ENCODE data around the gene YWHAQ.
"Not testable (repeated sequence)": the region's sequence is repeated elsewhere in the genome, so short reads cannot be mapped to it uniquely, and the experiment has no call there.

YWHAQ gene

DNA sequence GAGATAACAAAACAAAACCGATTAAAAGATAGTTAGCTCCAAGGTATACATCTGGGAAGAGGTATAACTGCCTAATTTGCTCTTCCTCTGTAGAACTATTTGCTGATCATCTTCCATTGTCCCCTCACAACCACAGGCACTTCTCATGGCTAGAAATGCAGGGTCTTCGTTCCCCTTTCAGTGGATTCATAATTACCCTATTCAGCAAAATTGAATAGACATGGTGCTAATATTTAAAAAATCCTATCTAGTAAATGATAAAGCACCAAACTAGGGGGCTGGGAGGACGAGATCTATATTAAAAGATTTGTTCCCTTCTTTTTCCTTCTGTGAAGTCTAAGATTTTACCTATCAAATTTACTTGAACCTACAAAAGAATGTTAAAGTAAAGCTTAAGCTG is 44.3 kb downstream of the YWHAQ start:
- no peak for DNase-seq

GRCh38 chr2:9585486-9585885 is 45.3 kb downstream of the YWHAQ start:
- DNase-seq = no peak

GRCh38 chr2:9584902-9585301 is 45.9 kb downstream of the YWHAQ start:
- DNase-seq = not testable (repeated sequence)

- DNase-seq = no peak
Observed at GRCh38 chr2:9582624-9583023, 48.2 kb downstream of the YWHAQ start.

DNA sequence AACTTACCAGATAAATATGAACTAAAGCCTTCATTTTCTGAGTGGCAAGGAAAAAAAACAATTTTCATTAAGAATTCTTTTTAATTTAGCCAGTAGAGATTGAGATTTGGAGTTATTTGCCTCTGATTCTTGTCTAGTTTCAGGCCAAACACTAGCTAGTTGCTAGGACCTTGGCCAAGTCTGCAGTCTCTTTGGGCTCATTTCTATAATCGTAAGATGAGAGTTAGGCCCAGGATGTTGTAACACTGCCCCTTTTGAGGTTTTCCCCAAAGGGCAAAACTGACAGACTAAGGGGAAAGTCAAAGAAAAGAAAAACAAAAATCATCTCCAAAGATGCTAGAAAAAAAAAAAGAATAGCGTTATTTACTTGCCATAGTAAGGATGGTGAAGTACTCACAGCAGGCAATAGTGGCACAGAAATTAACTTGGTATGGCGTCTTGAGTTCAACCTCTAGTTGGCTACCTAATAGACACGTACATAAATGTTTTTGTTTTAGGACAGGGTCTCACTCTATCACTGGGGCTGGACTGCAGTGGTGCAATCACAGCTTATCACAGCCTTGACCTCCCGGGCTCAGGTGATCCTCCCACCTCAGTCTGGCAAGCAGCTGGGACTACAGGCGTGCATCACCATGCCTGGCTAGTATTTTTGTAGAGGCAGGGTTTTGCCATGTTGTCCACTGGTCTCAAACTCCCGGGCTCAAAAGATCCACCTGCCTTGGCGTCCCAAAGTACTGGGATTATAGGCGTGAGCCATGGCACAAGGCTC is 52.1 kb downstream of the YWHAQ start:
- no peak for DNase-seq

DNA sequence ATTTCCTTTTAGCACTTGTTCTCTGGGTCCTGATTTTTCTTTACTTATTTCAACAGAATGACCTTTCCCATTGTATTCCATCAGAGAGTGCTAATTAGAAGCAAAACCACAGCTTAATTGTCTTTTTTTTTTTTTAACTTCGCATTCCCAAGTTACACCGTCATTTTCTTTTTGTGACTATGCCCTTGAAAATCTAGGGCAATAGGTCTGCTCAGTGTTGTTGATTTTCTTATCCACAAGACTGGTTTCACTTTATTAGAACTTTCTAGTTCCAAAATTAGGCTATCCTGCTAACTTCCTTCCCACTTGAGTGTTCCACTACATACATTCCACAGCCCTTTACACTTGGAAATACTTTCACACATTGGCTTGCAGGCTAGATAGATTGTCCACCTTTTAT is 56.5 kb downstream of the YWHAQ start:
- DNase-seq = no peak

DNA sequence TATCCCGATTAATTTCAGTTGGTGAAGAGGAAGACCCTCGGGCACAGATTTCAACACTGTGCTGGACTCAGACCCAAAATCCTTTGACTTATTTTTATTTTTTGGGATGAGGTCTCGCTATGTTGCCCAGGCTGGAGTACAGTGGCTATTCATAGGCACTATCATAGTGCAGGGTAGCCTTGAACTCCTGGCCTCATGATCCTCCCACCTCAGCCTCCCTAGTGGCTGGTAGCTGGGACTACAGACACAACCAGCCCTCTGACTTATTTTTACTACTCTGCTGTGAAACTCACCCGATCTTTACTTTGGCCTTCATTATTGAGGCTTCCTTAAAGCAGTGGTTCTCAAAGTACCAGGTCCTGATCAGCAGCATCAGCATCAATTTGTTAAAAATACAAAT is 57.0 kb downstream of the YWHAQ start:
- DNase-seq = no peak

DNA sequence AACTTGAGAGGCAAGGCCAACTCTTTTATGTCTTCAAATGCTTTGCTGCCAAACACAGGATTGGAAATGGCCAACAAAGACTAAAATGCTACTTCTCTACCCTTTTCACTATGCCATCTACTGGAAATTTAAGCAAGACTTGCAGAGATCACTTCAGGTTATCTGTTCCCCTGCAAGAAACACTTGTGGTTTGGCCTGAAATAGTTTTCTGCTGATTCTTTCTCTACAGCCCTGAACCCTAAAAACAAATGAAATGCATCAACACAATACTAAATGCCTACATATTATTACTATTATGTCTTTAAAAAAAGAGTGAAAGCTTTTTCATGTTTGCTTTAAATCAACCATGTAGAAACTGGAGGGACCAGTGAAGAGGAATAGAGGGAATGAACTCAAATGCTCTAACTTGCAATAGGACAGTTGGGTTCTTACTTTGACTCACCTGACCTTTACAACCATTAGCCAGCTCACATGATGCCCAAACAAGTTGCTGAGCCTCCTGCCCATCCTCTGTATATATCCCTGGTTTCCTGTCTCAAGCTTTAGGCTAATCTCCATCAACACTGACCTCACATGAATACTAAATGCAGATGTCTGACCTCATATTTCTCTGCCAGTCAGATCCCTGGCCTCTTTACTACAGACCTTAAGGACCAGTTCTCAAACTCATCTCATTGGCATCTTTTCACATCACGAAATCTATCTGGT is 57.6 kb downstream of the YWHAQ start:
- DNase-seq = no peak

GRCh38 chr2:9570182-9571060 is 60.4 kb downstream of the YWHAQ start:
- no peak for DNase-seq

- no peak for DNase-seq
Observed at GRCh38 chr2:9565436-9566153, 65.2 kb downstream of the YWHAQ start.

DNA sequence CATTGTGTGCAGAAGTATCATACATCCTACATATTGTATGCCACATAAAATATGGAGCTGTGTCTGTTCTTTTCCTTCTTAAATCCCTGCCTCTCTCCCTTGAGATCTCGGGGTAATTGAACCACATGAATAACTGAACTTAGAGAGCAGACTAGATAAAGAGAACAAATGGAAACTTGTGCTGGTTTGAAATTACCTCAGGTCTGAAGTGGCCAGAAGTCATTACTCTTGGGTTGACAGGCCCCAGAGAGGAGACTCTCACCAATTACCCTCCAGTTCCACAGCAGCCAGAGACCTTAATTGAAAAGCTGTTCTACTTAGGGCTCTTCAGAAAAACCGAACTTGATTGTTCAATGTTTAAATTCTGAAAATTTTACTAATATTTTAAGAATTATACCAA is 70.2 kb downstream of the YWHAQ start:
- no peak for DNase-seq

DNA sequence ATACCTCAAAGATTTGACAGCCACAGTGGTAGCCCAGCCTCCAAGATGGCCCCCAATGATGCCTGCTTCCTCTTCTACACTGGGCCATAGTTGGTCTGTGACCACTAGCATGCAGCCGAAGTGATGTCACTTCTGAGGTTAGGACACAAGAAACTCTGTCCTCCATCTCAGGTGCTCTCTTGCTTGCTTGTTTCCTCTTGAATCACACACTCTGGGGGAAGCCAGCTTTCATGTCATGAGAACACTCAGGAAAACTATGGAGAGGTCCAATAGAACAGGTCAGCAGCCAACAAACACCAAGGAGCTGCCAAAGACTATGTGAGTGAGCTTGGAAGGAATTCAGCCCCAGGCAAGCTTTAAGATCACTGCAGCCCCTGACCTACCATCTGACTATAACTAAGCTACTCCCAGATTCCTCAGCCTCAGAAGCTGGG is 71.8 kb downstream of the YWHAQ start:
- no peak for DNase-seq

- no peak for DNase-seq
Observed at GRCh38 chr2:9556121-9556743, 74.6 kb downstream of the YWHAQ start.

DNA sequence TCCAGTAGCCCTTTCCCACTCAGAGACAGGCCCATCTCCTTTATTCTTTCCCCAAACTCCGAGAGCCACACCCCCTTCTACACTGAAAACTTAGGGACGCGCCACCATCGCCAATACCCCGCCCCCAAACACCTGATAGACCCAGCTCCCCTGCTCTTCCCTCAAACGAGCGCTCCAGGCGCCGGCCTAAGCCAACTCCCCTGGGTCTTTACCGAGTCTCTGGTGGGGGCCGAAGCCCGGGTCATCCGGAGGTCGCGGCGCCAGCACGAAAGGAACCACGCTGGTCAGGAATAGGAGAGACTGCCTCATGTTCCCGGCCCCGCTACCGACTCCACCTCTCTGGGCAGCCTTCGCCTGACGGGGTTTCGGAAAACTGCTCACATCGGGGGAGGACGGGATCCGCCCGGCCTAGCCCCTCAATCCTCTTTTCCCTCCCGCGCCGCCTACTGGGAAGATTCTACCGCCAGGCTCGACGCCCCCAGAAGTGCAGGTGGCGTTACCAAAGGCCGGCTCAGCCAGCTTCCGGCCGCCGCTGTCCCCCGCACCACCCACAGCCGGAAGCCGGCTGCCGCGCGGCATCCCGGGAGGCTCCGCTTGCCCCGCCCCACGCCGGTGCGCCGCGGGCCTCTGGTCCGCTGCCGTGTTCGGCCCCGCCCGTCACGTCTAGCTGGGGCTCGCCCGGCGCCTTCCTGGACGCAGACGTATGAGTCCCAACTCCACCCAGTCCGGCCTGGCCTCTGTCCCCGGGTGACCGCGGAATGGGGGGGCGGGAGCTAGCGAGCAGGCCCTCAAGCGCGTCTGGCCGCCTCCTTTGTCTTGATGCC is 75.3 kb downstream of the YWHAQ start, which contains the start of gene ADAM17:
Gene ADAM17 (minus strand): TSS at position 534 of the 824 bp plus-strand sequence. CDS start 225 bp downstream, at position 309.
- DNase-seq = peak; percentile 95

DNA sequence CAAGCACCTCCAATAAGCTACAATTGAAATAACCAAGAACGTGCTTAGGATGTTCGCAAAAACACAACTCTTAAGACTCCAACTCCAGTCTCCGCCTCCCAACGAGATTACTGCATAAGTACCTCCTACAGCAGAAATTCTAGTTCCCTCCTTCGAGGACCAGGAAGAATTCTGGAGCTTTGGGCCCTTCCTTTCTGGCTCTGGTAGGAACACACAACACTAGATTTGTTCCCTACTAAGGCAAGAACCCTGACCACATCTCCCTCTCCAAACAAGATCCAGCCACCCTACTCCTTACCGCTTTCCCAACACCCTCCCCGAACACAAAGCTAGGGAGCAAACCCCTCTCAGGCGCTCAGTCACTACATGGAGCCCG is 75.9 kb downstream of the YWHAQ start:
- DNase-seq = peak; percentile 72

- no peak for DNase-seq
Observed at GRCh38 chr2:9552219-9553178, 78.3 kb downstream of the YWHAQ start.

DNA sequence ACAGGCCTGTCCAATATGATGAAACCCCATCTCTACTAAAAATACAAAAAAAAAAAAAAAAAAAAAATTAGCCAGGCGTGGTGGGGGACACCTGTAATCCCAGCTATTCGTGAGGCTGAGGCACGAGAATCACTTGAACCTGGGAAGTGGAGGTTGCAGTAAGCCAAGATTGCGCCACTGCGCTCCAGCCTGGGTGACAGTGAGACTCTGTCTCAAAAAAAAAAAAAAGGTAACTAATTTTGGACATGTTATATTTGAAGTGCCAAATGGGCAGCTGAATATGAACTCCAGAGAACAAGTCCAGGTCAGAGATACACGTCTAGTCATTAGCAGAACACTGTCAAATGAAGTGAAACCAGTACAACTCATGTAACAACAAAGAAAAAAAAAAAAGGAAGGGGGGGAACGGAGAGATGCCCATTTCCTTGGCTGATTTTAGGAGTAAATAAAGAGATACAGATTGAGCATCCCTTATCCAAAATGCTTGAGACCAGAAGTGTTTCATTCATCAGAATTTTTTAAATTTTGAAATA is 79.9 kb downstream of the YWHAQ start:
- DNase-seq = not testable (repeated sequence)

GRCh38 chr2:9549420-9549819 is 81.4 kb downstream of the YWHAQ start:
- no peak for DNase-seq

- DNase-seq = no peak
Observed at GRCh38 chr2:9548506-9548905, 82.3 kb downstream of the YWHAQ start.
